GM19397 (cell line): ENCODE measurements around the gene SART1.

ENCODE experiments used
- ATAC-seq: cut with Tn5 transposase; IDR thresholded peaks from one replicate; pipeline ENCODE4 v1.9.1; 2021; ENCODE audit warnings: mild to moderate bottlenecking, moderate library complexity; ENCODE audit not compliant: unreplicated experiment

Gene SART1

DNA sequence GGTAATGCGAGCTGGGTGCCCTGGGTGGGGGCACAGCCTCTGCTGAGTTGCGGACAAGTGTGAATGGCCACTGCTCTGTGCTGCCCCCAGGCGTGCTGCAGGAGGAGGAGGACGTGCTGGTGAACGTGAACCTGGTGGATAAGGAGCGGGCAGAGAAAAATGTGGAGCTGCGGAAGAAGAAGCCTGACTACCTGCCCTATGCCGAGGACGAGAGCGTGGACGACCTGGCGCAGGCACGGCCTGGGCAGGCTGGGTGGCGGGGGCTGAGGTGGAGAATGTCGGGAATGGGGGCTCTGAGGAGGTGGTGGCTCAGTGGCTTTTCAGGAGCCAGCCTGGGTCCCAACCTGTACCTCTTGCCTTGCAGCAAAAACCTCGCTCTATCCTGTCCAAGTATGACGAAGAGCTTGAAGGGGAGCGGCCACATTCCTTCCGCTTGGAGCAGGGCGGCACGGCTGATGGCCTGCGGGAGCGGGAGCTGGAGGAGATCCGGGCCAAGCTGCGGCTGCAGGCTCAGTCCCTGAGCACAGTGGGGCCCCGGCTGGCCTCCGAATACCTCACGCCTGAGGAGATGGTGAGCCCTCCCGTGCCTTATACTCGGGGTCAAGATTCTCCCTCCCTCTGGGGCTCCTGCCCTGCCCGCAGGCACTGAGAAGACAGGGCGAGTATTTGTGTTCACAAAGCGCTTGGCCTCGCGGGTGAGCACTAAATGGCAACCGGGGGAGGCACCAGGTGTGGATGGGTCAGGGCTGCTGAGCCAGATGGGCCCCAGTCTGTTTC lies 4.6 kb downstream of the SART1 start:
- ATAC-seq = no peak

DNA sequence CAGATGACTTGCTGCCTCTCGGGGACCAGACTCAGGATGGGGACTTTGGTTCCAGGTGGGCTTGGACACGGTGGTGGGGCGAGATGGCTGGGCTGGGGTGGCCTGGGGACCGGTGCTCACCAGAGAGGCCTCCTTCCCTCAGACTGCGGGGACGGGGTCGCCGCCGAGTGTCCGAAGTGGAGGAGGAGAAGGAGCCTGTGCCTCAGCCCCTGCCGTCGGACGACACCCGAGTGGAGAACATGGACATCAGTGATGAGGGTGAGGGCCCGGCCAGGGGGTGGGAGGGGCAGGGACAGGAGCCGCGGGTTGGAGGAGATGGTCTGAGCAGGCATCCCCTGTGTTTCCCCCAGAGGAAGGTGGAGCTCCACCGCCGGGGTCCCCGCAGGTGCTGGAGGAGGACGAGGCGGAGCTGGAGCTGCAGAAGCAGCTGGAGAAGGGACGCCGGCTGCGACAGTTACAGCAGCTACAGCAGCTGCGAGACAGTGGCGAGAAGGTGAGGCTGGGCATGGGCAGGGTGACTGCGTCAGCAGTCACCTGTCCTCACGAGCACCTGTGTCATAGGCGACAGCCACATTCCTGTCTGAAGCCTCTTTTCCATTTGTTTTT lies 5.9 kb downstream of the SART1 start:
- no peak for ATAC-seq

DNA sequence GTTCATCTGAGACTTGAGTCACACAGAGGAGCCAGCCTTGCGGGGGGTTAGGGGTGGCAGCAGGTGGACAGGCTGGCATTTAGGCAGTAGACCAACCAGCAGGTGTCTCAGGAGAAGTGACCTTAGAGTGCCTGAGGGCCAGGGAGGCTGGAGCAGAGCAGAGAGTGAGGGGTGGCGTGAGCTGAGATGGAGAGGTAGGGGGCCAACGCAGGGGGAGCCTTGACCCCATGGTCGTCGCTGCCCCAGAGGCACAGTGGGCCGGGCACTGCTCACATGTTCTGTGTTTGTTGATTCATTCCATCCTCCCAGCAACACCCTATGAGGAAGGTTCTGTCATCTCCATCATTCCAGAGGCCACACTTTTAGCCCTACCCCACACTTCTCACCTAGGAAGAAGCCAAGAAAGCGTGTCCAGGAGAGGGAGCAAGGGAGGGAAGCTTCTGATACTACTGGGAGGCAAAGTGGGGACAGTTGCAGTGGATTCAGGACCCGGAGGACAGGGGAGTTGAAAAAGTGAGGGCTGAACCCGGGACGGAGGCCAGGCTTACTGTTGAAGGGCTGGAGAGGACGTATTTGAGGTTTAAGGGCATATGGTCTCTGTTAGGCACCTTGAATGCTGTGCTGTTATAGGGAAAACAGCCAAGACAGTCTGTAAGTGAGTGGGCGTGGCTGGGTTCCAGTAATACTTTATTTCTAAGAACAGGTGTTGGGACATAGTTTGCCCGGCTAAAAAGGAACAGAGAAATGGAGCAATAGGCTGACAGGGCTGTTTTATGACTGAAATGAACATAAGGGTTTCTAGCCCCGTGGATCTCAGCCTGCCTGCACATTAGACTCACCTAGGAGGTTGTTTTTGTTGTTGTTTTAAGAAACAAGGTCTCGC lies 7.3 kb downstream of the SART1 start:
- no peak for ATAC-seq

DNA sequence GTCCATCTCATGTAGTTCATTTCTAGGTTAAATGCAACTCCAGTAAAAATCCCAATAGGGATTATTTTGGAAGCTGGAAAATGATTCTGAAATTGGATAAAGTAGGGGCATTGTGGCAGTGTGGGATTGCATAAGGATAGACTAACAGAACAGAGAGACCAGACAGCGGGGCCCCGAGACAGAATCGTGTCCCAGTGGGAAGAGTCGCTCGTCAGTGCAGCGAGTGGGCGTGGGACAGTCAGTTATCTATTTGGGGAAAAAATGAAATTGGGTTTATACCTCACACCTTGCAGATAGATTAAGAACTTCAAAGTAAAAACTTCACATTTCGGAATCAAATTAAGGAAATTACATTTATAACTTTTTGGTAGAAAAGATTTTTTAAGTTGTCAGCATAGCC lies 10.6 kb downstream of the SART1 start:
- no peak for ATAC-seq

DNA sequence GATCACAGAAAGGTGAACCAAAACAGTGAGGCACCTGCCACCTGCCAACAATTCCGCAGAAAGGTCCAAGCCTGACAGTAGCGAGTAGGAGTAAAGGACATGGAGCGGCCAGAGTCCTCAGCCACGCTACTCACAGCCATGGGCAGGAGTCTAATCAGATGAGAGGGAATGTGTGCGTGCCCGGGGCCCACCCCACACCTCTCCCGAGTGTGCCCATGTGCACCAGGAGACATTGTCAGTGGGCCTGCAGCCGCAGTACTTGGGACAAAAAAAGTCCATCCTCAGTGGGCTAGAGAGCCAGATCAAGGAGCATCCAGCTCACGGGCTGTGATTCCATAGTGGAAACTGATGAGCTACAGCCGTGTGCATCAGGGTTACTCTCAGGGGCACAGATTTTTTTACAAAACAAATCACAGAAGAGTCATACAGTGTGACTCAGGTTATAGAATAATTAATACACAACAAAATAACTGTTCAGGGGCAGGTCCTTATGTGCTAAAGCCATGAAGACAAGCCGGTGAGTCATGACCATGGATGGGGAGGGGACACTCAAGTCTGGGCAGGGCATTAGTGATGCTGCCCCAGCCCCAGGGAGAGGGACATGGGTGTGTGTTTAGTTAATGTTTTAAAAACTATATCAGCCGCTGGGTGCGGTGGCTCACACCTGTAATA lies 12.0 kb downstream of the SART1 start:
- no peak for ATAC-seq

DNA sequence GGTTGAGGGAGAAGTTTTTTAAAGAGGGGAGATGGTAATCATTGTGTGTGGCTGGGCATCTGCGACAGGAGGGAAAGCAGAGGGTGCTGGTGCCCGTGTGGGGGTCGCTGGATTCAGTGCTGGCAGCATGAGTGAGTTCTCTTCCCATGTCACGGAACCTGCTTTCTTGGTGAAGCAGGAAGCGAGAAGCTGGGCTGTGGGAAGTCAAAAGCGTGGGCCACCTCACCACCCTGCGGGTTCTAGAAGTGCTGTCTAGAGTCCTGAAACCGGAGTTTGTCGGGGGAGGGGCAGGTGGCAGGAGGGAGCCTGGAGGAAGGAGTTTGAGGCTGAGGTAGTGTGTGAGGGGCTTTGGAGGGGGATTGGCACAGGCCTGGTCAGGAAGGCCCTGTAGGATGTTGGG lies 14.2 kb downstream of the SART1 start:
- ATAC-seq = no peak

DNA sequence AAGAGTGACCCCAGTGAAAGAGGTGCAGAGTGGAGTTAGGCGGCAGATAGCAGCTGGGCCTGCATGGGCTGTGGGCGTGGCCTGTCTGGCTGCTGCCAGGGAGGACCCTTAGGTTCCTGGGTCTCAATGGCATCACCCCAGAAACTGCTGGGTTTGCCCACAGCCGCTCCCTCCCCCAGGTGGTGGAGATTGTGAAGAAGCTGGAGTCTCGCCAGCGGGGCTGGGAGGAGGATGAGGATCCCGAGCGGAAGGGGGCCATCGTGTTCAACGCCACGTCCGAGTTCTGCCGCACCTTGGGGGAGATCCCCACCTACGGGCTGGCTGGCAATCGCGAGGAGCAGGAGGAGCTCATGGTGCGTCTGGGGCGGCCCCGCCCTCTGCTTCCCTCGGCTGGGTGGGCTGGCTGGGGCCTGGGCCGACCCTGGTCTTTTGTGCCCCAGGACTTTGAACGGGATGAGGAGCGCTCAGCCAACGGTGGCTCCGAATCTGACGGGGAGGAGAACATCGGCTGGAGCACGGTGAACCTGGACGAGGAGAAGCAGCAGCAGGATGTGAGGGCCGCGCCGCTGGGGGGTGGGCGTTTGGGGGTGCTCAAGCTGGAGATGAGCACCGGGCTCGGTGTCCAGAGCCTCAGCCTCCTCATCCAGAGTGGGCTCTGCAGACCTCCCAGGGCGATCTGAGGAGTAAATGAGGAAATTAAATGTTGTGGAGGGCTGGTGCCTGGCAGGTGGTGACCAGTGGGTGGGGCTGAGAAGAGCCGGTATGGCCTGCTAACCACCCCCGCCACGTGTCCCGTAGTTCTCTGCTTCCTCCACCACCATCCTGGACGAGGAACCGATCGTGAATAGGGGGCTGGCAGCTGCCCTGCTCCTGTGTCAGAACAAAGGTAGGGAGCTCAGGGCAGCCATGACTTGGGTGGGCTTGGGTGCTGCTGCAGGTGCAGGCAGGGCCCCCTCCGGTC lies 15.0 kb downstream of the SART1 start:
- ATAC-seq = no peak

DNA sequence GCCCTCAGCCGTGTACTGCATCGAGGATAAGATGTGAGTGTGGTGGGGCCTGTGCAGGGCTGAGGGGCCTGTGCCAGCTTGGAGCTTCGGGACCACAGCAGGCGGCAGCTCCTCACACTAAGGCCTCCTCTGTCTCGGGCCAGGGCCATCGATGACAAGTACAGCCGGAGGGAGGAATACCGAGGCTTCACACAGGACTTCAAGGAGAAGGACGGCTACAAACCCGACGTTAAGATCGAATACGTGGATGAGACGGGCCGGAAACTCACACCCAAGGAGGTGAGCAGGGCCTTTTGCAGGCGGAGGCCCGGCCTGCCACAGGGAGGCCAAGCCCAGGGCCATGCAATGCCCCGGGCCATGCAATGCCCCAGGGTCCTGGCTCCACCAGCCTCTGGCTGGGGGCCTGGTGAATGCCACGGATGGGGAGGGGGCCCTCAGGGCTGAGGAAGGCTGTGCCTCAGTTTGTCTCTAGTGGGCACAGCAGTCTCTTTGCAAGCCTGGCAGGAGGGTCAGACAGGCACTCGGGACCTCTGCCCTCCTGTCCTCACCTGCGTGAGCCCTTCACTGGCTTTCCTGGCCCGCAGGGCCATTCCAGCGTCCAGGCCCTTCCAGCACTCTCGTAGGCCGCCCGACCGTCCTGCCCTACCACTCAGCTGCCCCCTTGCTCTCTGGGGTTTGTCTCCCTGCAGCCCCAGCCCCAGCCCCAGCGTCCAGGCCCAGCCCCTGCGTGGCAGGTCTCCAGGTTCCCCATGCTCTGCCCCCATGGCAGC lies 16.3 kb downstream of the SART1 start:
- ATAC-seq = no peak

DNA sequence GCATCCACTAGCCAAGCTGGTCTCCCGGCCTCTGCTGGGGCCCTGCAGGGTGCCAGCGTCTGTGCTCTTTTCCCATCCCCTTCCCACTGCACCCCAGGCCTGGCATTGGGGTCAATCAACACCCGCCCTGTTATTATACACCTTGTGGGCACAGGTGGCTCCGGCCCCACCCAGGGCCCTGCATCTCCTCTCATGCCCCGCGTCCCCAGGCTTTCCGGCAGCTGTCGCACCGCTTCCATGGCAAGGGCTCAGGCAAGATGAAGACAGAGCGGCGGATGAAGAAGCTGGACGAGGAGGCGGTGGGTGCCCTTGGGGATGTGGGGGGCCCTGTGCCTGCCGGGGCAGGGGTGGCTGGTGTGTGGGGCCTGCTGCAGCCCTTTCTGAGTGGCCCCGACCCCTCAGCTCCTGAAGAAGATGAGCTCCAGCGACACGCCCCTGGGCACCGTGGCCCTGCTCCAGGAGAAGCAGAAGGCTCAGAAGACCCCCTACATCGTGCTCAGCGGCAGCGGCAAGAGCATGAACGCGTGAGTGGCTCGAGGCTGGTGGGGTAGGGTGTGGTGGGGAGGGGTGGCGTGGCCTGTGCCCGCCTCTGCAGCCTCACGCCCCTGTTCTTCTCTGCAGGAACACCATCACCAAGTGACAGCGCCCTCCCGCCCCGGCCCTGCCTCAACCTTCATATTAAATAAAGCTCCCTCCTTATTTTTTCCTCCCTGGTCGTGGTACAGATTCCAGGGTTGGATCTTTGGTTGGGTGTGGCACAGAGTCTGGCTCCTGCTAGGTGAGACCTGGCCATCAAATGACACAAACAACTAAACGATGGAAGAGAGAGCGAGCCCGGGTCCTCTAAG lies 17.1 kb downstream of the SART1 start:
- no peak for ATAC-seq

DNA sequence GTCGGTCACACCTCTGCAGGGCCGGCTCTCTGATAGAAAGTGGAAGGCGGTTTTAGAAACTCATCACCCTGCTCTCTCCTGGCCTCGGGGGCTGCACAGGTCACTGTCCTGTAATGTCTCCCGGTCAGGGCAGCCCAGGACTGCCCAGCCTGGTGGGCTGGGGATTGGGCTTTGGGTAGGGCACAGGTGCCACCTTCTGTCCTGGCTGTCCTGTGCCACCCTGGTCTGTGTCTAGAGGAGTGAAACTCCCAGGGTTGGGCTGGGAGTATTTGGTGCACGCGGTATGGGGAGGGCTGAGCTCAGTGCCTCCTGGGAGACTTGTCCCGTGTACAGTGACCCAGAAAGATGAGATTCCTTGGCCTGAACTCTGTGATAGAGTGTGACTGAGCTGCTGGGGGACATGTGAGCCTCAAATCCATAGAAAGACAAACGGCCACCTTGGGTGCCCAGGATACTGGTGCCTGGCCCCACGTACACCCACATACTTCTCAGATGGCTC lies 17.8 kb downstream of the SART1 start:
- no peak for ATAC-seq

DNA sequence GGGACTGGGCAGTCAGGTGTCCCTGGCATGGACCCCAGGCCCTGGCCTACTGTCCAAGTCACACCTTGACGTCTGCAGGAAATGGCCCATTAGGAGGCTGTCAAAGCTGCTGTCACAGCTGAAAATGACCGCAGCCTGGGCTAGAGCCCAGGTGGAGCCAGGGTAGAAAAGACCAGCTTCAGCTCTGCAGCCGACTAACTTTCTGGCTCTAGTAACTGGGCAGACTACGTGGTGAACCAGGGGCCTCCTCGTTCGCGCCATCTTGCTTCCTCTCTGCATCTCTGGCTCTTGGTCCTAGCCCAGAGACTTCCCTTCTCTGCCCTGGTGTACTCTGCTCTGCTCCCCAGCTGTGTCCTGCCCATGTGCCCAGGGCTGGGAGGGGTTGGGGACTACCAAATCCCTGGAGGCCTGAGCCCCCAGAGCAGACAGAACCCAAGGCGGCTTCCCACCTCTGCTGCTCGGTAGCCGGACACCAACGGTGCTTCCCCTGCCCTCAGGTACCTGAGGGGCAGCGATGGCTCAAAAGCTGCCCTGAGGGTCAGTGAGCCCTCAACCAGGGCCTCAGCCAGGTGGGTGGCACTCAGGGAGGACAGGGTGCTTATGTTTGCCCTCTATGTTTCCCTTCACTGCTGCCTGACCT lies 19.7 kb downstream of the SART1 start:
- ATAC-seq = no peak

DNA sequence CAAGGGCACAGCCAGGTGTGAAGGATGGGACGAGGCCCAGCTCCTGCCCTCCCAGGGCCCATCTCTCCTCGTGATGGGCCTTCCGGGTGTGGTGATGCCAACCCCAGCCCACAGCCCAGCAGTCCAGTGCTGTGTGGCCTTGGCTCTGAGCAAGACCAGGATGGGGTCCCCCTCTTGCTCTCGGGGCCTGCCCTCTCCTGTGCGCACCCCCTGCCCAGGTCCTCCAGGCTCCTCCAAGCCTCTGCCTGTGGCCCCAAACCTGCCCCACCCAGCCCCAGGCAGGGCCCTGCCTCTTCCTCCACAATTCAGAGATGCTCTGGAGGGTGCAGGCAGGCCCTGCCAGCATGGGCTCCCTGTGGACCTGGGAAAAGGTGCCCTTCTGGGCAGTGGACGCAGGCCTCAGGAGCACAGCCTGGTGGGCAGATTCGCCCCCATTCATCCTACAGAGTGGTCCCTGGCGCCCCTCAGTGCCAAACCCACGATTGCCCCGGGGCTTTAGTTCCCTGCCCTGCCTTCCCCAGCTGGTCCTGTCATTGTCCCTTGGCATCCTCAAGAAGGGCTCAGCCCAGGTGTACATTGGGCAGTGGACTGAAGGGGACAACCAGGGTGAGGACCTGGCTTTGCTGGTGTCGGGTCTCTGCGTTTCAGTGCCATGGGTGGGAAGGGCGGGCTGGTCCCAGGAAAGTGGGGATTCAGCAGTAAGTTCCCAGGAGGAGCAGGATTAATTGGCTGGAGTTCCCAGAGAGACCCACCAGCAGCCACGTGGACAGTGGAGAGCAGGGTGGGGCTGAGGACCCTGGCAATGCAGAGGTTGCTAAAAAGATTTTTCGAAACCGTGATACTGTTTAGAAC lies 20.7 kb downstream of the SART1 start:
- no peak for ATAC-seq

DNA sequence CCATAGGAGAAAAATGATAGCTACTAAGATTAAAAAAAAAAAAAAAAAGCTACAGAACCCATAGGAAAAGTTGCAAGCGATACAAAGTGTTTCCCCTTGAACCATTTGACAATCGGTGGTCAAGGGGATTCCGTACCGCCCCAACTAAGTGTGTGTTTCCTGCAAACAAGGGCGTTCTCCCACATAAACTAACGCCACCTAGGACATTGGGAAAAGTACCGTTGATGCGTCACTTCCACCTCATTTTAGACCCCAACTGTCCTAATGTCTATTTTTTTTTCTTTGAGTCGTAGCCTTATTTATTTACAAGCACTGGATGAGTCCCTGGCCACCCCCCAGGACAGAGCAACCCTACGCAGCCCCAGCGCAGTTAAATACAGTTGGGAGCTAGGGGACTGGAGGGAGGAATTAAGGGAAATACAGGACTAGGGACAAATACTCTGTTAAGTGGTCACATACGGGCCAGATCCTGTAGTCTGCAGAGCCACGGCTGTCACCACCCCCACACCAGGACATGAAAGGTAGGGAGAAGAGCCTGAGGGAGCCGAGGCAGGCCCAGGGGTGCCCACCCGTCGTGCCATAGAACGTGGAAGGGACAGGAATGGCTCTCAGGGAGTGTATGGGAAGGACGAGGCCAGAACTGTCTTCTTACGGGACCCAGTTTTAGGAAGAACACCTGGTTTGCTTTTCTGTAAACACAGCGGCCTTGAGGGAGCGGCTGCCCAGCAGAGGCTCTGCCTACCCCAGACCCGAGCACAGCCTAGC lies 21.5 kb downstream of the SART1 start:
- no peak for ATAC-seq

DNA sequence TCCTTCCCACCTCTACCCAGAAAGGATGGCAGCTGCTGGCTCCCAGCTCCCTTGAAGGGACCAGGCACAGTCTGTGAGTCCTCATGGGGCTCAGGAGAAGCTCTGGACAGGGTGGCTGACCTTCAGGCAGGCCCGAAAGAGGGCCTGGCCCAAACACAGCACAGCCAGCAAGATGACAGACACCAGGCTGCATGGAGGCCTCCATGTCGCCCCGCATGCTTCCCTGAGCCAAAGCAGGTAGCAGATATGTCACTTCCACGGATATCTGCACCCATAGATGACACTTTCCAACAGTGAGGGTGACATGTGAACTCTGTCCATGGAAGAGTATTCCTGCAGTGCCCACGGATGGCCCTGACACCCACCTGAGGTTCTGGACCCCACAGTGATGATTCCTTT lies 22.1 kb downstream of the SART1 start:
- no peak for ATAC-seq

DNA sequence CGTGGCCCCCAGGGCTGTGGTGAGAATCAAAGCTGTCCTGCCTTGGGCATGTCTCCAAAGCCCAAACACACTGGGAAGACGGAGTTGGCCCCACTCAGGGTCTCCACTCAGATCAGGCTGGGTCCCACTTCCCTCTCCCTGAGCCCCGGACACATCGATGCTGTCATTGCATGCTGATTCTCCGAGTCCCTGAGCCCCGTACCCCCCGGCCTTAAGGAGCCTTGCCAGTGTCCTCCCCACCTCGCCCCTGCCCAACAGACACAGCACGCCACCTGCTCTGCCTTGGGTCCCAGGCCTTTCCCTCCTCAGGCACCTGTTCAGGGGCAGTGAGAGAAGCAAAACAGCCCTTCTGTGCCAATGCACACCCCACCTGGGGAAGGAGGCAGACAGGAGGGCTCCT lies 25.8 kb downstream of the SART1 start:
- no peak for ATAC-seq
